PC-9 (cell line): ENCODE results near the gene XXYLT1.

ENCODE experiments used
- EZH2 ChIP-seq: fragments of 200-600 bp; sonication (generic); IDR thresholded peaks from 2 replicates; pipeline ENCODE4 v1.8.0; 2017; ENCODE audit warnings: antibody characterized with exemption, low read depth
- TF ChIP-seq, protein P1 (sequence below): fragments of 200-600 bp; sonication (generic); conservative IDR thresholded peaks from 2 replicates; pipeline ENCODE4 v1.6.1; 2017; ENCODE audit warnings: mixed run types, antibody characterized with exemption, mild to moderate bottlenecking, moderate library complexity

DNA sequence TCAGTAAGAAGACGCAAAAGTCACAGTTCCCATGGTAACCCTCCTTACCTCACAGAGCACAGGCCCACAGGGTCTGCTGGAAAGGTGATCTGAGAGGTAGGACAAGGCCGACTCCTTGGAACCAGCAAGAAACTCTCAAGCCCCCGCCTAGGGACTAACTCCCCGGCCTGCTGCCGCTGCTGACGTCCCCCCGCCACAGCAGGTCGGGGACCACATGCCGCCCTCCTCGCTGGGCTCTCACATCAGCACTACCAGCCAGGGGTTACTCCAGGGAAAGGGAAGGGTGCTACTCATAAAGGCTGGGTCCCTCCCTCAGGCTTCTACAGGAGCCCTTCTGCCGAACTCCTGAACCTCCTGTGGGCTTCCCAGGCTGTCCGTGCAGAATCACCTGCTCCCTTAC lies 94.2 kb downstream of the XXYLT1 start:
- TF ChIP-seq, protein P1, sequence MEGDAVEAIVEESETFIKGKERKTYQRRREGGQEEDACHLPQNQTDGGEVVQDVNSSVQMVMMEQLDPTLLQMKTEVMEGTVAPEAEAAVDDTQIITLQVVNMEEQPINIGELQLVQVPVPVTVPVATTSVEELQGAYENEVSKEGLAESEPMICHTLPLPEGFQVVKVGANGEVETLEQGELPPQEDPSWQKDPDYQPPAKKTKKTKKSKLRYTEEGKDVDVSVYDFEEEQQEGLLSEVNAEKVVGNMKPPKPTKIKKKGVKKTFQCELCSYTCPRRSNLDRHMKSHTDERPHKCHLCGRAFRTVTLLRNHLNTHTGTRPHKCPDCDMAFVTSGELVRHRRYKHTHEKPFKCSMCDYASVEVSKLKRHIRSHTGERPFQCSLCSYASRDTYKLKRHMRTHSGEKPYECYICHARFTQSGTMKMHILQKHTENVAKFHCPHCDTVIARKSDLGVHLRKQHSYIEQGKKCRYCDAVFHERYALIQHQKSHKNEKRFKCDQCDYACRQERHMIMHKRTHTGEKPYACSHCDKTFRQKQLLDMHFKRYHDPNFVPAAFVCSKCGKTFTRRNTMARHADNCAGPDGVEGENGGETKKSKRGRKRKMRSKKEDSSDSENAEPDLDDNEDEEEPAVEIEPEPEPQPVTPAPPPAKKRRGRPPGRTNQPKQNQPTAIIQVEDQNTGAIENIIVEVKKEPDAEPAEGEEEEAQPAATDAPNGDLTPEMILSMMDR: no peak
- no peak for TF ChIP-seq EZH2
